Measurements from ENCODE around the gene MAP7D3.
"Not testable (repeated sequence)": the region's sequence is repeated elsewhere in the genome, so short reads cannot be mapped to it uniquely, and the experiment has no call there.

The MAP7D3 gene

GRCh38 chrX:136250191-136251040 is 784 bp downstream of the MAP7D3 start:
- Histone ChIP-seq H3K9me3 (ENCODE audit: low read length) (no peaks in the 10 kb centered on the region), H3K9ac (ENCODE audit: low read length) (no peak overlapping the region), H3K4me1 (ENCODE audit: insufficient read depth, low read length) (no peaks in the 10 kb centered on the region), H3K27me3 (ENCODE audit: control insufficient read depth in 1 of 2, insufficient read depth in 2 of 2, low read length in 2 of 2) (peaks cover 0 to 6% of the 10 kb centered on the region in 2 donors), H3K4me3 (ENCODE audit: low read depth in 1 of 2, low read length in 2 of 2) (peak overlapping the region; percentile 53 to 55), H3K36me3 (ENCODE audit: insufficient read depth, low read length) (no peaks in the 10 kb centered on the region), H3K27ac (ENCODE audit: low read depth, low read length) (peak overlapping the region; percentile 70)

DNA sequence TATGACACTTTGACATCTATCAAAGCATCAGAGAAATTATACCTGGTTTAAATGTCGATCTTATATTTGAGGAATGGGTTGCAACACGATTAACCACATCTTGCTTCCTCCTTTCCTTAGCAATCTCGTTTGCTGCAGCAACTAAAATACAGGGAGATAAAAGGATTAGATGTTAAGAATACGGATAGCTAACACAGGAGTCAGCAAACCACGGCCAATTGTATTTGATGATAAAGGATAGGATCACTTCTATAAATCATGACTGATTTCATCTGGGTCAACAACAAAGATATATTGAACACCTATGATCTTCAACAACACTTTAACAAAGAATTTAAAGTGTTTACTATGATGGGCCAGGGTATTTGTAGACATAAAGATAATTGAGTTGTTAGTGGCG is 5.0 kb downstream of the MAP7D3 start:
- Histone ChIP-seq H3K27me3 (ENCODE audit: control insufficient read depth in 1 of 2, insufficient read depth in 2 of 2, low read length in 2 of 2) (peaks cover 0 to 6% of the 10 kb centered on the region in 2 donors), H3K36me3 (ENCODE audit: insufficient read depth, low read length) (peaks cover 14% of the 10 kb centered on the region), H3K4me1 (ENCODE audit: insufficient read depth, low read length) (no peaks in the 10 kb centered on the region), H3K9ac (ENCODE audit: low read length) (no peak overlapping the region), H3K4me3 (ENCODE audit: low read depth in 1 of 2, low read length in 2 of 2) (no peak overlapping the region), H3K9me3 (ENCODE audit: low read length) (no peaks in the 10 kb centered on the region), H3K27ac (ENCODE audit: low read depth, low read length) (no peak overlapping the region)

DNA sequence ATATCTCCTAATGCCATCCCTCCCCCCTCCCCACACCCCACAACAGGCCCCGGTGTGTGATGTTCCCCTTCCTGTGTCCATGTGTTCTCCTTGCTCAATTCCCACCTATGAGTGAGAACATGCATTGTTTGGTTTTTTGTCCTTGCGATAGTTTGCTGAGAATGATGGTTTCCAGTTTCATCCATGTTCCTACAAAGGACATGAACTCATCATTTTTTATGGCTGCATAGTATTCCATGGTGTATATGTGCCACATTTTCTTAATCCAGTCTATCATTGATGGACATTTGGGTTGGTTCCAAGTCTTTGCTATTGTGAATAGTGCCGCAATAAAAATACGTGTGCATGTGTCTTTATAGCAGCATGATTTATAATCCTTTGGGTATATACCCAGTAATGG is 13.4 kb downstream of the MAP7D3 start:
- H3K9me3 ChIP-seq (ENCODE audit: low read length); H3K4me3 ChIP-seq (ENCODE audit: low read depth in 1 of 2, low read length in 2 of 2); H3K9ac ChIP-seq (ENCODE audit: low read length); H3K4me1 ChIP-seq (ENCODE audit: insufficient read depth, low read length); H3K27me3 ChIP-seq (ENCODE audit: control insufficient read depth in 1 of 2, insufficient read depth in 2 of 2, low read length in 2 of 2); H3K36me3 ChIP-seq (ENCODE audit: insufficient read depth, low read length); H3K27ac ChIP-seq (ENCODE audit: low read depth, low read length): not testable (repeated sequence)

GRCh38 chrX:136237074-136237473 is 14.1 kb downstream of the MAP7D3 start:
- H3K4me1 ChIP-seq (ENCODE audit: insufficient read depth, low read length): no peaks in the 10 kb centered on the region
- no peaks in the 10 kb centered on the region for H3K9me3 ChIP-seq (ENCODE audit: low read length)
- no peak overlapping the region for H3K27ac ChIP-seq (ENCODE audit: low read depth, low read length)
- H3K4me3 ChIP-seq (ENCODE audit: low read depth in 1 of 2, low read length in 2 of 2): no peak overlapping the region
- peaks cover 7% of the 10 kb centered on the region for H3K36me3 ChIP-seq (ENCODE audit: insufficient read depth, low read length)
- H3K27me3 ChIP-seq (ENCODE audit: control insufficient read depth in 1 of 2, insufficient read depth in 2 of 2, low read length in 2 of 2): no peaks in the 10 kb centered on the region
- no peak overlapping the region for H3K9ac ChIP-seq (ENCODE audit: low read length)

DNA sequence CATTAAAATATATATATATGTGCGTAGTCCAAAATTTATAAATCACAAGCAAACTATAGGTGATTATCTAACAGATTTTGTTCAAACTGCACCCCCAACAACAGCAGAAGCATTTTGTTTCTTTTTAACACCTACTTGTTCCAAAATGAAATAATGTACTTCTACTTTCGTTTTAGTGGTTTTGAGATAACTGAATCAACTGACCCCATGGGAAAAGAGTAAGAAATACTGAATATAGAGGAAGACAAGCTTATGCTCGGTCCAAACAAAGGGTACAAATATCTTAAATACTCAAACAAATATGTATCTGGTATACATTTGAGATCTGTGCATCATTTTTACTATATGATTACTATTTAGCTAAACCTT is 22.4 kb downstream of the MAP7D3 start:
- H3K9me3 ChIP-seq (ENCODE audit: low read length): no peaks in the 10 kb centered on the region
- no peak overlapping the region for H3K9ac ChIP-seq (ENCODE audit: low read length)
- H3K4me1 ChIP-seq (ENCODE audit: insufficient read depth, low read length): no peaks in the 10 kb centered on the region
- H3K27me3 ChIP-seq (ENCODE audit: control insufficient read depth in 1 of 2, insufficient read depth in 2 of 2, low read length in 2 of 2): peaks cover 0 to 3% of the 10 kb centered on the region in 2 donors
- H3K4me3 ChIP-seq (ENCODE audit: low read depth in 1 of 2, low read length in 2 of 2): no peak overlapping the region
- H3K27ac ChIP-seq (ENCODE audit: low read depth, low read length): no peak overlapping the region
- H3K36me3 ChIP-seq (ENCODE audit: insufficient read depth, low read length): peaks cover 17% of the 10 kb centered on the region

- Histone ChIP-seq H3K9me3 (ENCODE audit: low read length) (no peaks in the 10 kb centered on the region), H3K9ac (ENCODE audit: low read length) (no peak overlapping the region), H3K27me3 (ENCODE audit: control insufficient read depth in 1 of 2, insufficient read depth in 2 of 2, low read length in 2 of 2) (peaks cover 0 to 3% of the 10 kb centered on the region in 2 donors), H3K36me3 (ENCODE audit: insufficient read depth, low read length) (peaks cover 17% of the 10 kb centered on the region), H3K27ac (ENCODE audit: low read depth, low read length) (no peak overlapping the region), H3K4me1 (ENCODE audit: insufficient read depth, low read length) (no peaks in the 10 kb centered on the region), H3K4me3 (ENCODE audit: low read depth in 1 of 2, low read length in 2 of 2) (no peak overlapping the region)
These were observed 23.0 kb downstream of the MAP7D3 start for GRCh38 chrX:136227948-136228838.

DNA sequence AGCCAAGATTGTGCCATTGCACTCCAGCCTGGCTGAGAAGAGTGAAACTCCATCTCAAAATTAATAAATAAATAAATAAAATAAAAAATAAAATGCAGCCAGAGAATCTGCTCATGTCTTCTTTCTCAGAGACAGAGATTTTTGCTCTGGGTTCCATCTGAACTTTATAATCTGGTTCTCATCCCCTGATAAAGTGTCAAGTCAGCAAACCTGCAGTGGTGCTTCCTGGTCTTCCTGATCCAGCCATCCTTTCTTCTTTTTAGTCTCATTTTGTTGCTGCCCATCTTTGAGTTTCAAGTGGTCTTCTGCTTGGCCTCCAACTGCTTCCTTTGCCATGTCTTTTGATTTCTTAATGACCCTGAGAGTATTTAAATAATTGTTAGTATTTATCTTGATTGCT is 24.1 kb downstream of the MAP7D3 start:
- no peaks in the 10 kb centered on the region for H3K9me3 ChIP-seq (ENCODE audit: low read length)
- peaks cover 22% of the 10 kb centered on the region for H3K36me3 ChIP-seq (ENCODE audit: insufficient read depth, low read length)
- peaks cover 0 to 3% of the 10 kb centered on the region in 2 donors for H3K27me3 ChIP-seq (ENCODE audit: control insufficient read depth in 1 of 2, insufficient read depth in 2 of 2, low read length in 2 of 2)

DNA sequence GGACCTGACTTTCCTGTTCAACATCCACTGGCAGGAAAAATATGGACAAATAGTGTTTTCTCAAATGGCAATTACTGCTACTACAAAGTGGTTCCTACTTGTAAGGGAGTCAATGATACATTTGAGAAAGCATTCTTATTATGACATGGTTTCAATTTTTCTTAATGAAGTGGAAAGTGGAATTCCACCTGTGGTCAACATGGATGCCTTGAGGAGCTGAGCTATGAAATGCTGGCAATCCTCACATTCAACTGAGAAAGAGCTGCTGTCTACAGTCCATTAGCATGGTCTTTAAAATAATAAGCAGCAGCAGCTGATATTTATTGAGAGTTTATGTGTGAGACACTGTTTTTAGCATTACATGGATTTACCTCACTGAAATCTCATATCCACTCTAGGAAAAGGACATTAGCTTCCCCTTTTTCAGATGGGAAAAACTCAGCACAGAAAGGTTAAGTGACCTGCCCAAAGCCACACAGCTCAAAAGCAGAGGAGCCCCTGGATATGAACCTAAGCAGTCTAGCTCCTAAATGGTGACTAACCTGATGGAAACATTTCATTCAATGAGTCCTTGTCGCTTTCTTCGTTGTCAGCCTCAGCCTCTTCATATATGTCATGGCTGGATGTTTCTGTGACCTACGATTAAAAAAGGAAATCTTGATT is 29.2 kb downstream of the MAP7D3 start:
- H3K27ac ChIP-seq (ENCODE audit: low read depth, low read length): no peak overlapping the region
- no peak overlapping the region for H3K4me3 ChIP-seq (ENCODE audit: low read depth in 1 of 2, low read length in 2 of 2)
- H3K9ac ChIP-seq (ENCODE audit: low read length): no peak overlapping the region
- no peaks in the 10 kb centered on the region for H3K9me3 ChIP-seq (ENCODE audit: low read length)
- peaks cover 18% of the 10 kb centered on the region for H3K36me3 ChIP-seq (ENCODE audit: insufficient read depth, low read length)
- no peaks in the 10 kb centered on the region for H3K4me1 ChIP-seq (ENCODE audit: insufficient read depth, low read length)
- no peaks in the 10 kb centered on the region for H3K27me3 ChIP-seq (ENCODE audit: control insufficient read depth in 1 of 2, insufficient read depth in 2 of 2, low read length in 2 of 2)

More for the DNA sequence above, 24.1 kb downstream of the MAP7D3 start:
- H3K27ac ChIP-seq (ENCODE audit: low read depth, low read length): no peak overlapping the region
- no peaks in the 10 kb centered on the region for H3K4me1 ChIP-seq (ENCODE audit: insufficient read depth, low read length)
- no peak overlapping the region for H3K9ac ChIP-seq (ENCODE audit: low read length)
- H3K4me3 ChIP-seq (ENCODE audit: low read depth in 1 of 2, low read length in 2 of 2): no peak overlapping the region

GRCh38 chrX:136220951-136221350 is 30.2 kb downstream of the MAP7D3 start:
- Histone ChIP-seq H3K9me3 (ENCODE audit: low read length) (no peaks in the 10 kb centered on the region), H3K27me3 (ENCODE audit: control insufficient read depth in 1 of 2, insufficient read depth in 2 of 2, low read length in 2 of 2) (no peaks in the 10 kb centered on the region), H3K36me3 (ENCODE audit: insufficient read depth, low read length) (peaks cover 18% of the 10 kb centered on the region), H3K4me3 (ENCODE audit: low read depth in 1 of 2, low read length in 2 of 2) (no peak overlapping the region), H3K27ac (ENCODE audit: low read depth, low read length) (no peak overlapping the region), H3K9ac (ENCODE audit: low read length) (no peak overlapping the region), H3K4me1 (ENCODE audit: insufficient read depth, low read length) (no peaks in the 10 kb centered on the region)

DNA sequence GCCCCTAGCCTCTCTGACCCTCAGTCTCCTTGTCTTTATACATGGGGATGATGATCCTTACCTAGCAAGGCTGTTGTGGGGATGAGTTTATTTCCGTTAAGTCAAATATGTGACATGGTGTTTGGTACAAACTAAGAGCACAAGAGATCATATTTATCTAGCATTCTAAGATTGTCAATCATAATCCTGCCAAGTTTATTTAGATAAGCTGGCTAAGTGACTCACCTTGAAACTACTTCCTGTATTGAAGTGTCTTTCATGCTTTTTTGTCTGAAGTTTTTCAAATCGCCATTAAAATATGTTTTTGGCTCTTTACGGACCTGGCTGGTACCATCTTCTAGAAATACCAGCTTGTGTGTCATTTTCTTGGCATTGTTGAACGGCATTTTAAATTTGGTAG is 30.7 kb downstream of the MAP7D3 start:
- no peaks in the 10 kb centered on the region for H3K4me1 ChIP-seq (ENCODE audit: insufficient read depth, low read length)
- H3K27me3 ChIP-seq (ENCODE audit: control insufficient read depth in 1 of 2, insufficient read depth in 2 of 2, low read length in 2 of 2): no peaks in the 10 kb centered on the region
- H3K27ac ChIP-seq (ENCODE audit: low read depth, low read length): no peak overlapping the region
- no peak overlapping the region for H3K9ac ChIP-seq (ENCODE audit: low read length)
- peaks cover 18% of the 10 kb centered on the region for H3K36me3 ChIP-seq (ENCODE audit: insufficient read depth, low read length)
- no peaks in the 10 kb centered on the region for H3K9me3 ChIP-seq (ENCODE audit: low read length)
- no peak overlapping the region for H3K4me3 ChIP-seq (ENCODE audit: low read depth in 1 of 2, low read length in 2 of 2)

GRCh38 chrX:136219893-136220292 is 31.3 kb downstream of the MAP7D3 start:
- H3K27me3 ChIP-seq (ENCODE audit: control insufficient read depth in 1 of 2, insufficient read depth in 2 of 2, low read length in 2 of 2): no peaks in the 10 kb centered on the region
- H3K9me3 ChIP-seq (ENCODE audit: low read length): no peaks in the 10 kb centered on the region
- H3K36me3 ChIP-seq (ENCODE audit: insufficient read depth, low read length): peaks cover 18% of the 10 kb centered on the region
- no peak overlapping the region for H3K4me3 ChIP-seq (ENCODE audit: low read depth in 1 of 2, low read length in 2 of 2)
- H3K27ac ChIP-seq (ENCODE audit: low read depth, low read length): no peak overlapping the region
- no peaks in the 10 kb centered on the region for H3K4me1 ChIP-seq (ENCODE audit: insufficient read depth, low read length)
- H3K9ac ChIP-seq (ENCODE audit: low read length): no peak overlapping the region
